HT-29 (cell line): ENCODE measurements around the gene DOCK8. TPM values are rescaled to one million over a fixed set of nuclear protein-coding genes. Genes with fewer than 3 reads are reported as not detected.
A peak's percentile ranks its signal among the peaks of the same experiment; 100 is the strongest.

Source experiments
- DNase-seq: peaks from one replicate; pipeline ENCODE4 v3.0.0-alpha.2; 2015; ENCODE audit warnings: low spot score
- total RNA-seq: library from RNA; depleted of rRNA; stranded (reverse); fragments of >200 nt; shearing (Covaris generic); gene quantifications from 2 replicates; pipeline ENCODE4 v1.2.3, GENCODE V29; 2014

Gene DOCK8
- total RNA-seq, 1 experiment from 2014 or later = not detected

DNA sequence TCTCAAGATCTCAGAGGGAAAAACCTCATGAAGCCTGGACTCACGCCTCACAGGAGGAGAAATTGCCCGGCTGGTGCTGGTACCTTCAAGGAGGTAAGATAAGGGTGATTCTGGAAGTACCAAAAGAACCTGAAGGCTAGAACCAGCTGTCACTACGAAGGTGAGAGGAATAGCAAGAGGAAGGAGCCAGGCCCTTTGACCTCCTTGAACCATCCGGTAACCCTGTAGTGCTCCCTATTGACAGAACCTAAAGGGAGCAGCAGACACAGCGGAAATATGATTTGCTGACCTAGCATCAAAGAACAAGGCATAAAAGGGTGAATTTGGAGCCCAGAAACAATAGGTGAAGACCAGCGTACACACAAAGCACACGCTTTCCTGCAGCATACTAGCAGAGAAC lies 92.2 kb downstream of the DOCK8 start:
- DNase-seq = peak; percentile 16

DNA sequence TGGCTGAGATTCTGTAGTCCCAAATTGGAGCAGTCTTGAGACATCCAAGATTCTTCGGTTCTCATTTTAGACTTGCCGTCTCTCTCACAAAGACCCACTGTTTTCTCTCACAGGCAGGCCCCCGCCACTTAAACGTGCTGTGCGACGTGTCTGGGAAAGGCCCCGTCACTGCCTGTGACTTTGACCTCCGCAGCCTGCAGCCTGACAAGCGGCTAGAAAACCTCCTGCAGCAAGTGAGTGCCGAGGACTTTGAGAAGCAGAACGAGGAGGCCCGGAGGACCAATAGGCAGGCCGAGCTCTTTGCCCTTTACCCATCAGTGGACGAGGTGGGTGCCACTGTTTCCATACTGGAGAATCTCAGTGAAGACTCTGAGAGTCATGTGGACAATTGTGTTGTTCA lies 97.2 kb downstream of the DOCK8 start:
- DNase-seq = no peak

DNA sequence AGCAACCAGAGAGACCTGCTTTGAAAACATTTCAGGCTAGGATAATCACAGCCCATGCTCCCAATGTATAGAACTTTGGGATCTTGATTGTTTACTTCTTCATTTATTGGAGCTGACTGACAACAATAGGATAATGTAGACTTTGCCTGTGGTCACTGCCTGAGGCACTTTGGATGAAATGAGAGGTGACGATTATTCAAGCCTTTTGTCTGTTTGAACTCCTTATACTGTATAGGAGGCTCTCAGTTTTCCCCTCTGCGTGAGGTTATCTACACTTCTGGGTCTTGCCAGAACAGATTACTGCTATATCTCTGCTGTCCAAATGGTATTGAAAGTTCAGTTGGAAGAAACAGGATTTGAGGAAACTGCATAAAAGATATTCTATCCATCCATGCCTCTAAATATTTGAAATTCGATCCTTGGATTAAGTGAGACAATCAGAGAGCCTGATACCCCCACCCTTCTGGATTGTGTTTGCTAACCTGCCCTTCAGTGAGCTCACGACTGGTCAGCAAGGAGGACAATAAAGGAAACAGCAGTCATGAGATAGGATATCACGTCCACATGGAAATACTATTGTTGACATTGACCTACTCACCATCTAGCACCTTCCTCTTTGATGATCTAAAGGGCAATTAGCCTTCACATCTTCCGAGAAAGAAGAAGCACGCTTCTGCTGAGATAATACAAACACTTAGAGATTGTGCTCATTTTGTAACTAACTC lies 98.1 kb downstream of the DOCK8 start:
- no peak for DNase-seq

DNA sequence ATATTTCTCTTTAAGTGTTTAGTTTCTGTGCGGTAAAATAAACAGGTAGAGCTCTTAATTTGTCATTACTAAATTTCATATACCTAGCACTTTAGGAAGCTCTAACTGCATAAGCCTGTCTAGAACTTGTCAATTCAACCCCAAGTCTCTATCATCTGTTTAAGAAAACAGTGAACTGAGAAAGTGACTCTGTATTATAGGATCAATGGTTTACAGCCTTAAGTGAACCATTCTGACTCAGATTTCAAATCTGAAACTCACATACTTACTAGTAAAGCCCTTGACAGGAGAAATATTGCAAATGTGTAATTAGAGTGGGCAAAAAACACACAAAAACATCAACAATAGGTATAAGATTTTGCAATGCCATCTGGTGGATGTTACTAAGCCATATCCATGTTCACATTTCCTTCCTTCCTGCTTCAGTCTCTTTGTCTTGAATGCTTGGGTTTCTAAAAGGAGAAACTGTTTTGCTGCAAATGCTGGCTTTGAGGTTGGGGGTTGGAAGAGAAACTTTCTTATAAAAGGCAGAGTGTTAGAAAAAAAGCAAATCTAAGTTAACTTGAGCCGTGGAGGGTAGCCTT lies 101.8 kb downstream of the DOCK8 start:
- DNase-seq = peak; percentile 12

DNA sequence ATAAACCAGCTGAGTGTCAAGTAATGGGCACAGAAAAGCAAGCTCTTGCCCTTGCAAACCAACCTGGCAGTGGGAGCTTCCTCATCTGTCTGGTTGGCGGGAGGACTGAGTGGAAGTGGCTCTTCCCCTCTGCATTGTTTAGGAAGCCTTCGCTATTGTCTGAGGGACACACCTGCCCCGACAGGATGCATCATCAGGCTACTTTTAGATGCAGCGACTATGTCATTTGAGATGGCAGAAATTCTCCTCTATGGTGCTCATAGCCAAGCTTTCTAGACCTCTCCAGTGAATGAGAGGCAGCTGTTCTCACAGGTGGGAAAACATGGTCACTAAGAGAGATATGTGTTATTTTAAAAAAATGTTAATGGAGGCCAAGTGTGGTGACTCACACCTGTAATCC lies 104.0 kb downstream of the DOCK8 start:
- no peak for DNase-seq

DNA sequence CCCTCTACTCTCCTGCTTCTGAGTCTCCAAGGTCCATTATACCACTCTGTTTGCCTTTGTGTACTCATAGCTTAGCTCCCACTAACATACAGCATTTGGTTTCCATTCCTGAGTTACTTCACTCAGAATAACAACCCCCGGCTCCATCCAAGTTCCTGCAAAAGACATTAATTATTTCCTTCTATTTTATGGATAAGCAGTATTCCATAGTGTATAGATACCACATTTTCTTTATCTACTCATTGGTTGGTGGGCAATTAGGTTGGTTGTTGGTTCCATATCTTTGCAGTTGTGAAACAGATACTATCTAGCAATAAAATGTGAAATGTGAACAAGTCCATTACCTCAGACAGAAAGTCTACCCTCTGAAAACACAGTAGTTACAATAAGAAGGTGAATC lies 110.3 kb downstream of the DOCK8 start:
- DNase-seq = no peak

DNA sequence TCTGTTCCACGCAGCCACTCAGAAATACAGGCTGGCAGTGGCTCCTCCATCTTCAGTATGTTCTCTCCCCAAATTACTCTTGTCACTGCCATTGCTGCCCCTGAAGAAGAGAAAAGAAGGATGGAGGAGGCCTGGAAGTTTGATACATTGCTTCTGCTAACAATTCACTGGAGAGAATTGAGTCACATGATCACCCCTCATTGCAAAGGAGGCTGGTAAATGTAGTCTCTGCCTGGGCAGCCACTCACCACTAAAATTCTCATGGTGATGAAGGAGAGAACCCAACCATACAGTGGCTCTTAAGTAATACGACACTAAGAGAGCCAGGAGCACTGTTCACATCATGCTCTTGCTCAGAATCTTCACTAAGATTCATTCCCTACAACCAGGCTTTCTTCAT lies 112.0 kb downstream of the DOCK8 start:
- no peak for DNase-seq

DNA sequence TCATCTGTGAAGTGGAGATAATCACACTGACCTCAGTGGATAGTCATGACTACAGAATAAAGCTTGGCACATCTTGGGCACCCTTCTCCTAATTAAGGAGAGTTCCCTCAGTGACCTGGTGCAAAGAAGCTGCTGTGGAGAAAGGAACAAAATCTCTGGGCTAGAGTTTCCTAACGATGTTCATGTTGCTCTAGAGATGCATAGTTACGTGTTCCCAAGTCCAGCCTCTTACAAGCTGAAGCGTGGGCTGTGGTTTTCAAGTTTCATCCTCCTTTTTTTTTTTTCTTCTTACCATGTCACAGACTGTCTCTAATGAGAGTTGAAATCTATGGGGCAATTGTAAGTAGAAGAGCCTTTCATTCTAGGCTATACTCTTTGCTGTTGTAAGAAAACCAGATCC lies 113.8 kb downstream of the DOCK8 start:
- no peak for DNase-seq

DNA sequence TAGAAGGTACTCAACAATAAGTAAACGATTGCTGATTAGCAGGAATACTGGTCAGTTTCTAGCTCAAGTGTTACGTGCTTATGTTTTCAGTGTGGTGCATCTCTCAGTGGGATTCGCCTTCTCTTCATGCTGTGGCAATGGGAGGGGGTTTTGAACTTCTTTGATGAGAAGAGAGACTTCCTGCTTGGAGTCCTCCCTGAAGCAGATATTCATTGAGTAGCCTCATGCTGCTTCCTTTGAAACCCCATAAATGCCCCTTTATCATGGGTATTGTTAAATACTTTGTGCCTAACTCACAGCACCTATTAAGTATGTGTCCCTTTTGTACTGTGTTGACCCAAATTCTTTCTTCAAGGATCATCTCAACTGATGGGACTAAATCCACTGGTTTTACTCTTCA lies 116.5 kb downstream of the DOCK8 start:
- no peak for DNase-seq

DNA sequence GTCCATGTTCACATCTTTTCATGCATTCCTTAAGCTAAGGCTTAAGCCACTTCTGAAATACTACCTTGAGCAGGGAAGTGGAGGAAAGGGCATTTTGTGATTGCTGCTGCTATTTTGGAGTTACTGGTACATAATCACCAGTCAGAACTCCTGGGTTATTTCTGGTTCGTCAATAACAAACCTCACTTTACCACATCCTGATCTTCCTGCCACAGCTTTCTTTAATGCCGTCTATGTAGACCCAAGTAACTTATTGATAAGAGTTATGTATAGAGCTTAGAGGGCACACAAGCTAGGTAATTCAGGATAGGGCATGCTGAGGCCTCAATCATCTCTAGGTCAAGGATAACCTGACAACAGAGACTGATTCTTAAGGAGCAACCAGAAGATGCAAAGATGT lies 120.7 kb downstream of the DOCK8 start:
- DNase-seq = no peak

DNA sequence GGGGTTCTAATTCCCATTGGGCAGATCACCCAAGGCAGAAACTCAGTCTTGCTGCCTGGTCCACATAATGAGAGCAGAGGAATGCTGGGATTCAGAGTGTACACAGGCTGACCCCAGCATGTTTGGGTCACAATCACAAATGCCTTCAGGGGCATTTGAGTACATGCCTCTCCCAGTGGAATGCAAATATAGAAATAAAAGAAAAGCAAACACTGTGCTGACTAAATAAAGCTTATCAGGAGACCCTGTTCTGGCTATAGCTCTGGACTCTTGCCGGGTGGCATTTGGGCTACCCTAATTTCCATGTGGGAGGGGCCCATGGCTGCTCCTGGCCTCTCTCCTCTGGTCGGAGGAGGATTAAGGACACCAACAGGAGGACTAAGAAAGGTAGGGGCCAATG lies 121.4 kb downstream of the DOCK8 start:
- DNase-seq = no peak

DNA sequence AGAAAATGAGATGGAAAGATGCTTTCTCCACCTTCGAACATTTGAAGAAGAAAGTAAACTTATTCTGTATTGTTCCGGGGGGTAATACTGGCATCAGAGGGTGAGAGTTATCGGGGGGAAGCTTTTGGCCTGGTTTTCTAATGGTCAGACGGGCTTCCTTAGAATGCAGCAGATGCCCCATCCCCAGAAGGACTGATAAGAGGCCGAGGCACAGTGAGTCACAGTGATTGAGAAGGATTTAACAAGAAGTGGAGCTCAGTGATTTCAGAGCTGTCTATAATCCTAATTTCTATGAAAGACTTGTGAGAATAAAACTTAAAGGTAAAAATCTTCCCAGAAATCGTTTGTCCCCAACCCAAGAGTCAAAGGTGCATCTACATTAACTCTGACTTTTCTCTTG lies 123.9 kb downstream of the DOCK8 start:
- DNase-seq = no peak

DNA sequence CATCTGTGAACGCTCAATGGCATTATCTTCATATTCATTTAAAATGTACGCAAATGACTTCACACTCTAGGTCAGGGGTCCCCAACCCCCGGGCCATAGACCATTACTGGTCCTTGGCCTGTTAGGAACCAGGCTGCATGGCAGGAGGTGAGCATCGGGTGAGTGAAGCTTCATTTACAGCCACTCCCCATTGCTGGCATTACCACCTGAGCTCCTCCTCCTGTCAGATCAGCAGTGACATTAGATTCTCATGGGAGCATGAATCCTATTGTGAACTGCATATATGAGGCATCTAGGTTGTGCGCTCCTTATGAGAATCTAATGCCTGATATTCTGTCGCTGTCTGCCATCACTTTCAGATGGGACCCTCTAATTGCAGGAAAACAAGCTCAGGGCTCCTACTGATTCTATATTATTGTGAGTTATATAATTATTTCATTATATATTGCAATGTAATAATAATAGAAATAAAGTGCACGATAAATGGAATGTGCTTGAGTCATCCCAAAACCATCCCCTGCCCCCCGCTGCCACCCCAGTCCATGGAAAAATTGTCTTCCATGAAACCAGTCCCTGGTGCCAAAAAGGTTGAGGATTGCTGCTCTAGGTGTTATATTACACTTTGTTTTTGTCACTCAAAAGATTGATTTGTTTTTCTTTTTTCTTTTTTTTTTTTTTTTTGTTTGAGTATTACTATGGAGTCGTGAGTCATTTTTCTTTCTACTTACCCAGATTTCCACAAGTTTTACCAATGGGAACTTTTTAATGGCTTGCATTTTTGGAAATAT lies 127.2 kb downstream of the DOCK8 start:
- DNase-seq = no peak

DNA sequence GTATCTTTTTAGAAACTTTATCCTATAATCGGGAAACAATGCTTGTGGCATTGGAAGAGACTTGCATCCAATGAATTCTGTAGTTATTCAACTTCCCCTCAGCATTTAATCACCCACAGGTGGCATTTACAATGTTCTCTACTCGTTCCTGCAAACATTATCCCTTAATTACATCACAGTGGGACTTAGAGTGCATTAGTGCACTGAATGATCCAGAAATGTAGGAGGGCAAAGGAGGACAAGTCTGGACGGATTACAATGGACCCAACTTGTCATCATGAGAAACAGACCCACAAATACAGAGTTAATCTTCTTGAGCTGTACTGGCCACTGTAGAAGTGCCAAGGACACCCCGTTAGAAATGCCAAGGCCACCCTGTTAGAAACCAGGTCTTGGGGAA lies 129.1 kb downstream of the DOCK8 start:
- DNase-seq = no peak

DNA sequence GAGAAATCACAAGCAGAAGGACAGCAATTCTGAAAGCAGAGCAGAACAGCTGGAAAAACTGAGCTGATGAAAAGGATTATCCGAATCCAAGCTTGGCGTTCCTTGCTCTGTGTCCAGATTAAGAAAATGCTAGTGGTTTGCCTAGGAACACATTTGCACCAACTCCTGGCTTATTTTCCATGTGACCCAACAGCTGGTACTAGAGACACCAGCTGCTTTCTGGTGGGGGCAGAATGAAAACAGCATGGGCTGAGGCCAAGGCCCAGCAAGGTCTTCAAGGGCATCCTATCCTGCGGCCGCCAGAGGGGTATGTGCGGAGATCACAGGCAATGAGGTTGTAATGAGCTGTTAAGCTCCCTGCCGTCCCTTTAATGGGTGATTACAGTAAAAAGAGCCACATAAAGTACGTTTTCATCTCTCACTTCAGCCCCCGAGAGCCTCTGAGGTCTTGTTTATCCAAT lies 131.5 kb downstream of the DOCK8 start:
- no peak for DNase-seq

DNA sequence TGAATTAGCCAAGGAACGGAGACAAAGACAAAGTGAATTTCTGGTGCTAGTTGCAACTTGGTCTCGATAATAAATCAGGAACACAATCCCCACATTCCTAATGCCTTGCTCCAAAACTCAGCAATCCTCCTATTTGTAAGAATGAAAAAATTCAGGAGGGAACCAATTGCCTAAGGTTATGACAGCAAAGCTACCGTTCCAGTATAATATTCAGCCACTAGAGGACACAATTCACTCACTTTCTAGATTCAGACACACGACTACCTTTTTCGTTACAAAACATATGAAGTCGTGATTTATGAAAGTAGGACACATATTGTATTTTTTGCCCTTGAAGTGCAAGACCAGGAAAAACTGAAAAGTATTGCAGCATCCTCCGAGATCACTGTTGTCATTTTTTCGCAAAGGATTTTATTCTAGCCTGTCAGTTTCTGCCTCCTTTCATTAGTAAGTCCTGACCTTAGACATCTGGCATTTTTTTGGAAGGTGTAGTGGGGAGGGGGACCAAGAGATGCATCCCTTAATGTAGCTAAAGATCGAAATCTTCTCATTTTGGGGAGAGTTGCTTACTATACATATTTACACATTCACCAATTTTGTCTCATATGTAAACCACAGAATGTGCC lies 133.1 kb downstream of the DOCK8 start:
- peak; percentile 64 for DNase-seq

DNA sequence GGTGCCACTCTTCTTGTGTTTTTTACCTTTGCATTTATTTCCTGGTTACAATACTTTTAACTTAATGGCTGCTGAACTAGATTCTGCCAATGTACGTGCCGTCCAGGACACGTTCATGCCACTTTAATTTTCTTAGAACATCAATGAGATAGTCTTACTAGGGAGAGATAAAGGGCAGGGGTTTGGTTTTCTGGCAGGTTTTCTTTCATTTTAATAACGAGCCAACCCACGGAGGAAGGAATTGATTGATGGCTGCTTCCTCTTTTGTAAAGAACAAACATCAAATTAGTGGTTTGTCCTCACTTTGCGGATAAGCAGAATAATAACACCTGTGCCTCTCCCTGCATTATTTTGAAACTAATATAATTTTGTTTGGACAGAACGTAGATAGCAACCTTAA lies 135.7 kb downstream of the DOCK8 start:
- DNase-seq = no peak

DNA sequence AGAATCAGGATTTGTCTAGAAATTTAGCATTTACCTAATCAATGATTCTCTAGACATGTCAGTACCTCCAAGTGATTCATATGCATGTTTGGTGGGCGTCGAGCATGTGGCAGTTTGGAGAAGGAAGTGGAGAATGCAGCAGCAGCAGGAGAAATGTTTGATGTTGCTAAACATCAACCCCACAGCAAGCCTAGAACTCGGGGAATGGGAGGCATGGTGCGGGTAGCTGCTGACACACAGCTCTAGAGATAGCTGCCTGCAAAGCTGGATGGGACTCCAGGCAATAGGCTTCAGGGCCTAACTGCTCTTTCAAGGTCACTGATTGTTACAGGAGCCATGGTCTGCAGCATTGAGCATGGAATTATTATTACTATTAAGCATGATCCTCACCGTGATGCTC lies 137.3 kb downstream of the DOCK8 start:
- no peak for DNase-seq

DNA sequence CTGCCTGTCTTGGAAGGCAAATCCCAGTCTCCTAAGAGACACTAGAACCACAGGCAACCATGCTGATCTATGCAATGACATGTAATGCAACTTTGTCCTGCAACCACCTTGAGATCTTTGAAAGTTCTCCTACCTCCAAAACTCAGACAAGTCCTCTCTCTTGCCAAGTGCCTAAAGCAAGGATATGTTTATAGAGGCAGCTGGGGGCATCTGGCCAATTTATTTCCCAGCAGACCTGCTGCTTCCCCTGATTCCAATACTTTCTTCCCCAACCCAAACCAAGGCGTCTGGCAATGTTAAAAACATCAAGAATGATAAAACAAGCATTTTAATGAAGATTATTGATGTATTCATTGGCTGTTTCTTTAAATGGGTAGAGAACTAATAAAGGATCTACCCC lies 138.4 kb downstream of the DOCK8 start:
- no peak for DNase-seq

DNA sequence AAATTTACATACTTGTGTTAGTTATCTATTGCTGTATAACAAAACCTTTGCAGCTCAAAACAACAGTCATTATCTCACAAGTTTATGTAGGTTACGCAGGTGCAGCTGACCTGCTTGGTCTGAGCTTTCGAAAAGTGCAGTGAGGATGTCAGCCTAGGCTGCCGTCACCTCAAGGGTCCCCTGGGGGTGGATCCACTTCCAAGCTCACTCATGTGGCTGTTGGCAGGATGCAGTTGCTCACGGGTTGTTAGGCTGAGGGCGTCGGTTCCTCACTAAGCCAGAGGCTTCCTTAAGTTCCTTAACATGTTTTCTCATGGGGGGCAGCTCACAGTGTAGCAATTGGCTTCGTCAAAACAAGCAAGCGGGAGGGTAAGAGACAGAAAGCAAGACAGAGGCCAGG lies 139.8 kb downstream of the DOCK8 start:
- DNase-seq = no peak

DNA sequence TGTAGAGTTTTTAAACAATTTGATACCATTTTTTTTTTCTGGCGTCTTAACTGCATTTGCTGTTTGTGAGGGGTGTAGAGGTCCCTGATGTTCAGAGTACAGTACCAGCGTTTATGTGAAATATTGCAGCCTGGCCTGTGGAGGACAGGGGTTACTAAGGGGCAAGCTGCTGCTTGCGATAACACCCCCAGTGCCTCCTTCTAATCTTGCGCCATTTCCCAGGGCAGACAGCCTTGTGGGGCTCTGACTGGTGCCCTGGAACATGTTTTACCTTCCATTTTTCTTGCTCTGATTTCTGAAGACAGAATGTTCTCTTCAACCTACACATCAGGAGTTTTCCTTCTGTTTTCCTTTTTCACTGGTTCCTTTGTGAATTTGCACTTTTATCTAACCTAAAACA lies 142.9 kb downstream of the DOCK8 start:
- no peak for DNase-seq

DNA sequence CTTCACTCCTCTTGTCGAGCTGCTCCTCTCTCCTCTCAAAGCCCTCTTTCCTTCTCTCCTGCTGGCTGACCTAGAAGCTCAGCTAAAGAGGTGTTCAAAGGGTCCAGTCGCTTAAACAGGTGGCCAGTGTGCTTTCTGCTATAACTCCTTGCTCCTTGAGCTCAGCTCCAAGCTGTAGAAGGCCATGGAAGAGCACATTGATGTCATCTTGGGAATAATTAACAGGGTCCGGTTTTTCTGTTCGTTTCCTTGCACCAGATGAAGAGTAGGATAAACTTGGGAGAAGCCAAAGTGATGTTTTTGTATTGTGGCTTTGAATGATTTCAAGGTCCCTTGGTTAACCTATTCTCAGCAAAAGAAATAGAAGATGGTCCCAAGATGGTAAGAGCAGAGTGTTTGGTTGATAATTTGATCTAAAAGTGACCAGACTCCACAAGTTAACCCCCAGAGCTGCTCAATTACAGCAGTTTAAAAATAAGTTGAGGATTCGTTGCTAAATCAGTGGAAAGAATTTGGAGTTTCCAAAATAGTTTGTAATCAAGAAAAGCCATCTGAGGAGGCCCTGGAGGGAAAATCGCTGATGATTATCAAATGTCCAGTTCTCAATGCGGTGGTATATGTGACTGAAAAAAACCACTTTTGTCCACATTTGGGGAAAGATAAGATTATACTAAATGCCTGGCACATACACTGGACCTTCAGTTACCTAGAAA lies 148.1 kb downstream of the DOCK8 start:
- DNase-seq = no peak
